HT-29 (cell line): ENCODE data around the gene ADGRL3. TPM values are rescaled to one million over a fixed set of nuclear protein-coding genes. Genes with fewer than 3 reads are reported as not detected.

Experiments
- DNase-seq: peaks from one replicate; pipeline ENCODE4 v3.0.0-alpha.2; 2015; ENCODE audit warnings: low spot score
- small RNA-seq: library from RNA; depleted of rRNA; stranded (forward); fragments of <200 nt; gene quantifications from one replicate; pipeline ENCODE3, GENCODE V24; 2014
- total RNA-seq: library from RNA; depleted of rRNA; stranded (reverse); fragments of >200 nt; shearing (Covaris generic); gene quantifications from 2 replicates; pipeline ENCODE4 v1.2.3, GENCODE V29; 2014

The ADGRL3 gene
- total RNA-seq, 1 experiment from 2014 or later, result not detected

DNA sequence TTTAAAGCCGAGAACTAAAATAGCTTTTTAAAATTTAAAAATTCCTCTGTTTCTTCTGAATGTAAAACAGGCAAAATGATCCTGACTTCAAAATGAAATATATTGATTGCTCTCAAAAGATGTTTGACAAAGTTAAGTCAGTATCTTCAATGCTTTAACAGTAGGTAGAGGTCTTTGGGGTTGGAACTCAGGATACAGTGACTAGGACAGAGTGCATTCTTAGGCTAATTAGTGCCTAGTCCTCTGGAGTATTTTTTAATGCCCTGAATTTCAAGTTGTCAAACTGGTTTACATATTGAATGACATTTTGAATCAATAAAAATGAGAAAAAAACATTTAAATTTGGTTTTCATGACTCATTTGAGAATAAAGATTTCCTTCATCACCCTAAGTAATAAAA lies 877.3 kb downstream of the ADGRL3 start:
- DNase-seq, result no peak

- DNase-seq, result no peak
Measured at GRCh38 chr4:62080431-62080830, 880.3 kb downstream of the ADGRL3 start.

DNA sequence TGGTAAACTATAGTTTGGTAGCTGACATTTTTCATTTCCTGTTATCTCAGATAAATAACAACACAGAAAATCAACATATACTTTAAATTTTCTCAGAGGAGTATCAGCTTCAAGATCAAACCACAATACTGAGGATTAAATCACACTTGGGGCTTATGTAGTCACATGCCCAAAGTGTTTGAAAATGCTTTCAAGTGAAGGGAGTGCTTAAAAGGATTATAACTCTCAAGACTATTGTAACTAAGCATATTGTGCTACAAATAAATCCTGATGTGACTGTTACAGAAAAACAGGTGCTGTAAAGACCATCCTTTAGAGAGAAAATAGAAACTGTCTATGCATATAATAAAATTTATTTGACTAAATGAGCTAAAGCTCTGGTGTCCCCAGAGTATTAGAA lies 887.6 kb downstream of the ADGRL3 start:
- no peak for DNase-seq

GRCh38 chr4:62093735-62094134 lies 893.6 kb downstream of the ADGRL3 start:
- no peak for DNase-seq

- no peak for DNase-seq
Measured at GRCh38 chr4:62096881-62097280, 896.8 kb downstream of the ADGRL3 start.

DNA sequence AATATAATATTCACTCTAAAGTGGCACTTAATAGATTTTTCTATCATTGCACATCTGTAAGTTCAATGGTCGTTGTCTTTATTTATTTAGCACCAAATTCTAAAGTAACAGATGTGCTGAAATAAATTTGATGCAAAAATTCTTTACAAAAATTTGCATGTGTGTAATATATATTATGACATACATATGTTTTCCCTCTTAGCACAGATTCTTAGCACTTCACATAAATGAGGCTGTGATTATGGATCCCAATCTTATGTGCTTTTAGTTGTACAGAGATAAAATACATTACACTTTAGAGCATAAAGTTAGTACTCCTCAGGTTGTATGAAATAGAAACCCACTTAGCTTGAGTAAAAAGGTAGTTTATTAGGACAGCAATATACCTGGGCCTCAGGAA lies 915.1 kb downstream of the ADGRL3 start:
- DNase-seq, result no peak

- DNase-seq, result no peak
Measured at GRCh38 chr4:62117886-62118285, 917.8 kb downstream of the ADGRL3 start.

DNA sequence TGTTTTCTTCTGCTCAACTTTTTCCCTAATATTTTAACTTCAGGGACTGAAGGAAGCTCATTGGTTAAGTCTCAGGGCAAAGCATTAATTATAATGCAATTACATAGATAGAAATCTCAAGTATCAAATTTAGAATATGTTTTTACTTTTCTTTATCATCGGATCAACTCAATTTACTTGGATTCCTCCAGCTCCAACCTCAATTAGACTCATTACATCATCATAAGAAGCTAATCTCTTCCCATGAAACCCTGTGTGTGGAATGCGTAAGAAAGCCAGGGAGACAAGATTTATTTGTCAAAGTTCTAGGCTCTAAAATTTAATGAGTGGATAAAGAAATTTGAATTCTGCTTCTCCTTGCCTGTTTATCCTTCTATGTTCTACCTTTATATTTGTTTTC lies 918.4 kb downstream of the ADGRL3 start:
- no peak for DNase-seq

DNA sequence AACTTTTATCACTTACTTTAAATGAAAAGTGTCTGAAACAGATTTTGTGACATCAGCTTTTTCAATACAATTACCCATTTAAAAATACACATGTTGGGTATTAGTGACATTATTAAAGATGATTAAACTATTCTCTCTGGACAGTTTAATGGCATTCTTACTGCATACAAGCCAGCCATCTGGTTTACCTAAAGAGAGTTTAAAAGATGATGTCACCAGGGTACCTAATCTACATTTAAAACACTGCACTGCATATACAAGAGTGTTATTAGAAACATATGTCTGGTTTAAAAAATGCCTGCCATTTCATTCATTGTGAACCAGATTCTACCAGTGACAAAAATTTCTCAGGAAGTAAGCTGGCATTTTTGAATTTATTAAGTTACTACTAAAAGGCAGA lies 919.1 kb downstream of the ADGRL3 start:
- DNase-seq, result no peak

GRCh38 chr4:62126064-62126732 lies 926.1 kb downstream of the ADGRL3 start:
- peak; percentile 3 for DNase-seq

Small RNAs within 50 kb of the gene (small RNA-seq; reads per million reads assigned to genes)
- gene RF00019, result not detected
